Activated T-cell treated with anti-CD3 and anti-CD28 coated beads, Interleukin-2, amount 50 U/mL, for 48 hours (primary cell): ENCODE results near the gene GMPR.

Source experiments
- DNase-seq, 2 experiments: peaks; one replicate each; pipeline ENCODE4 v3.0.0-alpha.2; 2020

Gene GMPR

DNA sequence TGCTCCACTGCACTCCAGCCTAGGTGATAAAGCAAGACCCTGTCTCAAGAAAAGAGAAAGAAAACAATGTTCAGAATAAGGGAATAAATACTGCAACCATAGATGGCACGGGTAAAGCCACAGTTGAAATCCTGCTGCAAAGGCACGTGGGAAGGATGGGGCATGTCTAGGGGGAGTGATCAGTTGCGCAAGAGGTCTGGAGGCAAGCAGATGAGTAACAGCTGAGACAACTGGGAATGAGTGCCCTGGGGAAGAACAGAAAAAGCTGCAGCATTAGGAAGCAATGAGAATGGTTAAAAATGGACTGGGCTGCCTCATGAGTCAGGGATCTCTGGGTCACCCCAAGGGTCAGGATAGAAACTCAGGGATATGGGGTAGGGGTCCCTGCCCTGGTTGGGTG lies 96.3 kb downstream of the GMPR start:
- DNase-seq: no peak

DNA sequence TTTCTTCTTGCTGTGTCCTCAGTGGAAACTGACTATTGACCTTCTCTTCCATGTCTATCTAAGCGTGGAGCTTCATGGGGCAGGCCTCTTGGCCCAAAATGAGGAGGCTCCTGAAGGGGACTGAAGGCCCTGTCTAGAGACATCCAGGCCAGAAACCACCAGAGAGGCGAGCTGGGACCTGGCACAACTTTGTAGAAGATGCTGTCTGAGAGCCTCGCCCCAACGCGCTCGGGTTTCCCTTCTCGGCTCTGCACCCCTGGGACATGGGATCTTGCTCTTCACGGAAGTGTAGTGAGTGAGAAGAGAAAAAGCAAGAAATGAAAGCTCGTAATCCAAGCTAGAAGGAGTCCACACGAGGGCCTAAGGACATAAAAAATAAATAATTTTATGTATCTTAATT lies 96.8 kb downstream of the GMPR start:
- DNase-seq: no peak

DNA sequence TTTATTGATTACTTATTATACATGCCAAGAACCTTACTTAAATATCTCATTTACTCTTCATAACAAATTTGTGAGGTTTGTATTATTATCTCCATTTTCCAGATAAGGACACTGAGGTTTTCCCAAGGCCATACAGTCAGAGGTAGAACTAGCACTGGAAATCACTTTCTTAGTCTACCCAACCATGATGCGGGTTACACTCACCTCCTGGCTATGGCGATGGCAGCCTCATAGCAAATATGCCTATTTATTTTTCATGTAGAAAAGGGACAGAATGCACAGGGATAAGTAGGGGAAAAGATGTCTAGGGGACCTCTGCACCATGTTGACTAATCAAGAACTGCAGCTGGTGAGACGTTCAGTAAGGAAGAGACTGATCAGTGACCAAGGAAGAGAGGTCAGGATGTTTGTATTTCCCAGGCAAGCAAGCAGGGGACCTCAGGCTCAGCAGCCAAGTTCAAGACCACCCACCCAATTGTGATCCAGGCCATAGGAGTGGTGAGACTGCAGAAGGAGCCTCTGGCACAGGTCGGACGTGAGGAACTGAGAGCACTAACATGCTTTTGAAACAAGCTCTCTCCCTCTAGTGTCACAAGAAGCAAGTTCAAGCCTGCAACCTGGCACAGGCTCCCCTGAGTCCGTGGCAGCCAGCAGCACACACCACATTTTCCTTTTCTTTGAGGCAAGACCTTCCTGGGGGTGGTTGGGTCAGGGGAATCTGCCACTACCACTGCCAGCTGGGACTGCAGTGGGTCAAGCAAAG lies 97.8 kb downstream of the GMPR start:
- DNase-seq: no peak

DNA sequence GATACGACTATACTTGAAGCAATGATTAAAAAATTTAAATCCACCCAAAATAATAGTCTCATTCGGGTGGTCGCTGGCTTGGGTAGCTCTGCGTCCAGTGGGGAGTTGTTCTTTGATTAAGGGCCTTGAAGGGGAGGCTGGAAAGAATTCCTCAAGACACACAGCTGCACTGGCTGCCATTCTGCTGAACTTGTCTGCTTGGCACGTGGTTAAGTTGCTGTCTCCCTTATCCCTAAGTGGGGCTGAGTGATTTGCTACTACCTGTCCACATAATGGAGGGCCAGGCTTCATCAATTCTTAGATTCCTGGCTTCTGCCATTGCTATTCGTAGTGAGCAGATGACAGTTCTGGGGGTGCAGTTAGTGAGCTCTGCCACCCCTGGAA lies 98.5 kb downstream of the GMPR start:
- no peak for DNase-seq

DNA sequence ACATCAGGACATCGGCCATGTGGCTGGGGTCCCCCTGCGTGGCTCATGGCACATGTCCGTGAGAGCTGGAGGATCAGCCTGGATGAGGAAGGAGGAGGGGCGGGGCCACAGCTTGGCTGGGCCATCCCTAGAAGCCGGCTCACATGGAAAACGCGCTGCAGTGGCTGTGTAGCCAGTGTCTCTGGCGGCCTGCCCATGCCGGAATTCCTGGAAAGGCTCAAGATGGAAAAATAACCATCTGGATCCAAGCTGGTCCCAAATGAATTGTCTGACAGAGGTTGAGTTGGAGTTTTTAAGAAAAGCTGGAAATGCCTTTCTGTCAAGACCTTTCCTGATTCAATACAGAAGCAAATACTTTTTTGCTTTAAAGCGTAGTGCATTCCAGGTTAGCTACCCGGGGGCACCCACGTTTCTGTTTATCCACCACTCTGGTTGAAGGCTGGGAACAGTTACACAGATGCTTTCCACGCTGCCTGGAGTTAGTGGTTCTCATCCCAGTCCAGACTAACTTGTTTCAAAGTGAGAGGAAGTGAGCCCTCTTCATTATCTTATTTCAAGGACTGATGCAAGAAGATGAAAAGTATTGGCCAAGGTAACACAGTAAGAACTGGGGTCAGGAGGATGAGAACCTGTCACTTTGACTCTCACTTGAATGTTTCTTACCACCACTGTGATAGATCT lies 99.0 kb downstream of the GMPR start:
- DNase-seq: no peak

DNA sequence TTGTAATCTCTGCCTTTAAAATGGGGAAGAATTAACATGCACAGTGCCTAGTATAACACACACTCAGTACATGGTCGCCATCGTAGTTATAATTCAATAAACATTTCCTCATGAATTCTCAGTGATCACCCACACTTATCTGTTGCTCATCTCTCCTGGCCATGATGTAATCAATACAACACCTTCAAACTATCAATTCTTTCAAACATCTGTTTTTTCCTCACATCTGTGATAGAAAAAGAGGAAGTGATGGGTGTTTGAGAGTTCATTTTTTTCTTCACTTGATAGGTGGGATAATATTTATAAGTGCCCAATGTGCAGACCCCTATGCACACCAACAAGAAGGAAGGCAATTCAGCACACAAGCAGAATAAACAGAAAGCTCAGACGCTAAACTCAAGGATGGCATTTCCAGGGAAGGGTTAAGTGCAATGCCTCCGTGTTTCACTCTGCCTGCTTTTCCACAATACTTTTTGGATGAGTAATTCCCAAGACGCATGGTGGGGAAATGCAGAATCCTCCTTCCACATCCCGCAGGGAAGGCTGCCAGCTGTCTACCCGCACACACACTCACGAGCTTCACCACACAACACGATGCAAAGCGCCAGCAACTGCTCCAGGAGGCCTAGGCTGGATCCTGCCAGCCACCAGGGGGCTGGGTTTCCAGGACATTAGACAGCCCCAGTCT lies 100.3 kb downstream of the GMPR start:
- DNase-seq: no peak

DNA sequence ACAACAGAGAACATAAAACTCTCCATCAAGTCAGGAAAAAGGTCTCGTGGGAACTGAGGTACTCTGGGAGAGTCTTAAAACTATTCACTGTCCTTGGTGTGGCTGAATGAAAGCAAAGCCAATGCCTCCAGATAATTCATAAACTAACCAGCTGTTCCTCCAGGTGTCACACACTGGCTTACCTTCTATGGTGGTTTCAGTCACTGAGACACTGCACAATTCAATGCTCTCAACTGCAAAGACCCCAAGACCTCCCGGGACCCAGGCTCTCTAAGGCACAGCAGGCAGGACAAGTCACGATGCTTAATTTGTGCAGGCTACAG lies 100.8 kb downstream of the GMPR start:
- DNase-seq: no peak

DNA sequence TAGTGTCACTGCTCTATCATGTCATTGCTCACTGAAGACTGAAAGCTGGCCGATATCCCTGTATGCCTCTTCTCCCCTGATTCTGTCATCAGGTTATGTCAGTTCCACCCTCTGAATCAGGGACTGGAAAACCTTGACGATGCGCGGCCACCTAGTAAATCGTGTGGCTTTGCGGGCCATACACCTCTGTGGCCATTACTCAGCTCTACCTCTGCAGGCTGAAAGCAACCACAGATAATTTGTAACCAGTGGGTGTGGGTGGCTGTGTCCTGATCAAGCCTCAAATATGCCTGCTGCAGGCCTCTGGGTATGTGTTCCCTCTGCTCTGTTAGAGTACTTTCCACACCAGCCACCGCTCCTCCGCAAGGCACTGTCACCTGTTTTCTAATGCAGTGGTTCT lies 105.2 kb downstream of the GMPR start:
- no peak for DNase-seq

DNA sequence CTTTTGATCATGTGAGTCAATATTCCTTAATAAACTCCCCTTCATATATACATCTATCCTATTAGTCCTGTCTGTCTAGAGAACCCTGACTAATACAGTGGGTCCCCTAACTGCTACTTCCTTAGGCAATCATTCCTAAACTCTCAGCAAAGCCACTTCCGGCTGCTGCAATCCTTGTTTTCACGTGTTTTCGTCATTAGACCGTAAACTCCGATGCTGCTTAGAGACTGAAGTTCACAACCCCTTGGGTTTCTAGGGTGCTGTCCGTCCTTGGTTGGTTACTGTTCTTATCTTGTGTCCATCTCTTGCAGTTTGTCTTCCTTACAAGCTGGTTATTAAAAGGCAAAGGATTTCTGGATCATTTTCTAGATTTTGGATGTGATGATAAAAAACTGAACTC lies 106.4 kb downstream of the GMPR start:
- DNase-seq: no peak
